LNCaP clone FGC (cell line): Measurements from ENCODE around the gene D2HGDH.

Experiments used
- DNase-seq: peaks from one replicate; pipeline ENCODE4 v3.0.0-alpha.2; 2011; ENCODE audit warnings: low read depth
- H3K4me3 ChIP-seq: 2 replicates; pipeline ENCODE4 v1.5.1; 2011; ENCODE audit warnings: mild to moderate bottlenecking, low read depth, low read length, control low read depth
- TF ChIP-seq, protein P1 (sequence below): IDR thresholded peaks from 2 replicates; pipeline ENCODE4 v1.5.1; 2012; ENCODE audit warnings: mild to moderate bottlenecking; ENCODE audit not compliant: control insufficient read depth, insufficient read depth; ENCODE audit errors: extremely low read depth

The D2HGDH gene

DNA sequence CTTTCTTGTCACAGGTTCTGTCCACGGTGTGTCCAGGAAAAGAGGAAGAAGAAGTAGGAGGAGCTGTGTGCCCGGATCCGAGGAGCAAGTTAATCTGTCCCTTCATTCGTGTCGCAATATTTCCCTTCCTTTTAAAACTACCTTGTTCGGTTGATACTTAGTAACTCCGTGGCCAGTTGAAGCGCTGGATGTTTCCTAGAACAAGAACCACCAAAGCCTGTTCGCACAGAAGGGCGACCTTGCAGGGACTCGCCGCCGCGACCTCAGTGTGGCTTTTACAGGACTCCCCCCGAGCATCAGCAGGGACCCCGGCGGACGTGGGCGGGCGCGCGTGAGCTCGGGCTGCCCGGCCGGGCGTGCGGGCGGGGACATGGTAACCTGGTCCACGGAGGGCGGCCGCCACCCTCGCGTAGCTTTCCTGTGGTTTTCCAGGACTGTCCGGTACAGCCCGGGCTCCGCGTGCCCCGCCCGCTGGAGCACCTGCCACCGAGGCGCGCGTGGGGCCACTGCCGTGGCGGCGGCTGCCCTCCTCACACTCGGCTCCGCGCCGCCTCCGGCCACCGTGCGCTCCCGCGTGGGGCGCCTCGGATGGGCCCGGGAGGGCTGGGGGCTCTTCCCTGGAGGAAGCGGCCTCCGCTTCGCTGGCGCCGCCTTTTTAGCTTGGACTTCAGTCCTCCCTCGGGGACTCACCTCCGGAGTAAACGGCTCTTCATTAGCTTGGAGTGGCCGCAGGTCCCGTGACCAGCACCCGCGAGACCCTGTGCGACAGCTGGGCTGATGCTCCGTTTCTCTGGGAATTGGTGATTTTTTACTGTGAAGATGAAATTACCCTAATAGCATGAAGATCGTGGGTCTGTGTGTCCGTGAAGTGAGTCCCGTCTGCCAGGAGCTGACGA is 9.2 kb upstream of the D2HGDH start:
- TF ChIP-seq, protein P1, sequence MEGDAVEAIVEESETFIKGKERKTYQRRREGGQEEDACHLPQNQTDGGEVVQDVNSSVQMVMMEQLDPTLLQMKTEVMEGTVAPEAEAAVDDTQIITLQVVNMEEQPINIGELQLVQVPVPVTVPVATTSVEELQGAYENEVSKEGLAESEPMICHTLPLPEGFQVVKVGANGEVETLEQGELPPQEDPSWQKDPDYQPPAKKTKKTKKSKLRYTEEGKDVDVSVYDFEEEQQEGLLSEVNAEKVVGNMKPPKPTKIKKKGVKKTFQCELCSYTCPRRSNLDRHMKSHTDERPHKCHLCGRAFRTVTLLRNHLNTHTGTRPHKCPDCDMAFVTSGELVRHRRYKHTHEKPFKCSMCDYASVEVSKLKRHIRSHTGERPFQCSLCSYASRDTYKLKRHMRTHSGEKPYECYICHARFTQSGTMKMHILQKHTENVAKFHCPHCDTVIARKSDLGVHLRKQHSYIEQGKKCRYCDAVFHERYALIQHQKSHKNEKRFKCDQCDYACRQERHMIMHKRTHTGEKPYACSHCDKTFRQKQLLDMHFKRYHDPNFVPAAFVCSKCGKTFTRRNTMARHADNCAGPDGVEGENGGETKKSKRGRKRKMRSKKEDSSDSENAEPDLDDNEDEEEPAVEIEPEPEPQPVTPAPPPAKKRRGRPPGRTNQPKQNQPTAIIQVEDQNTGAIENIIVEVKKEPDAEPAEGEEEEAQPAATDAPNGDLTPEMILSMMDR = no peak
- no peak overlapping the region for H3K4me3 ChIP-seq
- no peak for DNase-seq

- no peak overlapping the region for H3K4me3 ChIP-seq
- no peak for DNase-seq
- TF ChIP-seq, protein P1 = no peak
Measured at GRCh38 chr2:241726459-241726858, 8.0 kb upstream of the D2HGDH start.

DNA sequence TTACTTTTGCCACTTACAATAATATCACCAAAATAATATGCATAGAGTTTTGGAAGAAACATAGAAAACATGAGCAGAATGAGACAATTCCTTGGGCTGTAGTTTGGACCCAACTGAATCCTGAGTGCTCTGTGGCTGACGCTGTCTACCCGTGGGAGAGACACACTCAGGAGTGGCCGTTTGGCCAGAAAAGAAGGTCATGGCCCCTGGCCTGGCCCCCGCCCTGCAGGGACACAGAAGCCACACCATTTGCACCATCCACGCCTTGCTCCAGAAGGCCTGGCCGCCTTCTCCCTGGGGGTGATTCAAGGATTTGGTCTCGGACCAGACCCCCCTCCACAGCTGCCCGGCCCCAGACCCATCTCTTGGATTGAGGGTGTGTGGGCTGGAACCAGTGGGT is 6.4 kb upstream of the D2HGDH start:
- no peak overlapping the region for H3K4me3 ChIP-seq
- TF ChIP-seq, protein P1 = no peak
- no peak for DNase-seq

DNA sequence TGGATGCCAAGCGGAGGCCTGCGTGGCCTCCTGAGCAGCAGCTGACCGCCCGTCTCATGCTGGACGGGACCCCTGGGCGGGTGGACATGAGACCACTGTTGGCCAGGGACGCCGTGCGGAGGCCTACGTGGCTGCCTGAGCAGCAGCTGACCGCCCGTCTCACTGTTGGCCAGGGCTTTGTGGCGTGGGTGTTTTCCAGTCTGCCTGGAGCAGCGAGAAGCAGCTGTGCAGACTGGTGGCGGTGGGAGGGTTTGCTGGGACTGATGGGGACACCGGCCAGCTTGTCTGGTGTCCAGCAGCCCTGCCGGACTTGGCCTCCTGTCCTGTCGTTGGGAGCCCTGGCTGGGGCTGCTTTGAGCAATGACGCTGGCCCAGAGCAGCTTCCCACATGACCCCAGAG is 5.8 kb upstream of the D2HGDH start:
- H3K4me3 ChIP-seq = no peak overlapping the region
- DNase-seq = no peak
- TF ChIP-seq, protein P1 = no peak

GRCh38 chr2:241729868-241730267 is 4.6 kb upstream of the D2HGDH start:
- TF ChIP-seq, protein P1 = no peak

DNA sequence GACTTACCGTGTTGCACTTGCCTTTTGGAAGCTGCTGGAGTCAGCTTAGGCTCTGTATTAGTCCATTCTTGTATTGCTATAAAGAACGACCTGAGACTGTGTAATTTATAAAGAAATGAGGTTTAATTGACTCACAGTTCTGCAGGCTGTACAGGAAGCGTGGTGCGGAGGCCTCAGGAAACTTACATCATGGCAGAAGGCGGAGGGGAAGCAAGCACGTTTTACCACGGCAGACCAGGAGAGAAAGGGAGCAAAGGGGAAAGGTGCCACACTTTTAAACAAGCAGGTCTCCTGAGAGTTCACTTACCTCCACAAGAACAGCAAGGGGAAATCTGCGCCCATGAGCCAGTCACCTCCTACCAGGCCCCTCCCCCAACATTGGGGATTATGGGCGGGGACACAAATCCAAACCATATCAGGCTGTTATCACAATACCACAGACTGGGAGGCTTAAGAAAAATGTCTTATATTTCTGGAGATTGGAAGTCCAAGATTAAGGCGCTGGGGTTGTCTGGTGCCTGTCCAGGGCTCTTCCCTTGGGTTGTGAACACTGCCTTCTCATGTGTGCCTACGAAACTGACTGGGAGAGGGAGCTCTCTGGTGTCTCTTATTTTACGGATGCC is 3.6 kb upstream of the D2HGDH start:
- TF ChIP-seq, protein P1 = no peak
- no peak overlapping the region for H3K4me3 ChIP-seq
- no peak for DNase-seq

More at GRCh38 chr2:241729868-241730267, 4.6 kb upstream of the D2HGDH start:
- no peak overlapping the region for H3K4me3 ChIP-seq
- no peak for DNase-seq
